ENCODE measurements around the gene IGFBP6.

IGFBP6 gene

GRCh38 chr12:53120685-53121525 is 23.4 kb downstream of the IGFBP6 start:
- DNase-seq (ENCODE audit: low read depth): no peak

- no peak for DNase-seq (ENCODE audit: low read depth)
Measured at GRCh38 chr12:53122961-53123468, 25.5 kb downstream of the IGFBP6 start.

- no peak for DNase-seq (ENCODE audit: low read depth)
Measured at GRCh38 chr12:53123578-53124351, 26.3 kb downstream of the IGFBP6 start.

GRCh38 chr12:53124352-53124723 is 26.9 kb downstream of the IGFBP6 start:
- DNase-seq (ENCODE audit: low read depth): no peak

GRCh38 chr12:53127169-53127568 is 29.7 kb downstream of the IGFBP6 start:
- no peak for DNase-seq (ENCODE audit: low read depth)

GRCh38 chr12:53128780-53129569 is 31.5 kb downstream of the IGFBP6 start:
- no peak for DNase-seq (ENCODE audit: low read depth)

- no peak for DNase-seq (ENCODE audit: low read depth)
Measured at GRCh38 chr12:53131844-53132243, 34.4 kb downstream of the IGFBP6 start.

- no peak for DNase-seq (ENCODE audit: low read depth)
Measured at GRCh38 chr12:53133722-53134121, 36.3 kb downstream of the IGFBP6 start.

- DNase-seq (ENCODE audit: low read depth): no peak
Measured at GRCh38 chr12:53143355-53143754, 45.9 kb downstream of the IGFBP6 start.

- no peak for DNase-seq (ENCODE audit: low read depth)
Measured at GRCh38 chr12:53145383-53146260, 48.2 kb downstream of the IGFBP6 start.

GRCh38 chr12:53147181-53147580 is 49.7 kb downstream of the IGFBP6 start:
- no peak for DNase-seq (ENCODE audit: low read depth)

- DNase-seq (ENCODE audit: low read depth): no peak
Measured at GRCh38 chr12:53147653-53148052, 50.2 kb downstream of the IGFBP6 start.

GRCh38 chr12:53151039-53151438 is 53.6 kb downstream of the IGFBP6 start:
- no peak for DNase-seq (ENCODE audit: low read depth)
